ENCODE results near the gene PDRG1. TPM values are rescaled to one million over a fixed set of nuclear protein-coding genes. Genes with fewer than 3 reads are reported as not detected.

The PDRG1 gene
- total RNA-seq, 2 donors from 2014 or later: 5.4 to 7.9 TPM

GRCh38 chr20:31984981-31985471, 33.2 kb upstream of the PDRG1 start:
- Histone ChIP-seq H3K27me3 (no peaks in the 10 kb centered on the region), H3K4me3 (no peak overlapping the region), H3K36me3 (replicated peaks in 1 of 2; ENCODE audit: insufficient read depth in 1 of 2, low read depth in 2 of 2) (no peaks in the 10 kb centered on the region), H3K4me1 (no peaks in the 10 kb centered on the region), H3K9me3 (no peaks in the 10 kb centered on the region), H3K27ac (no peak overlapping the region)
- intact Hi-C loops (cut with DNase I): no loop called here
- whole genome bisulfite sequencing, 2 donors: 30 to 32% methylated on average over 6 of the region's 6 CpGs
- ATAC-seq: no peak
- DNase-seq: no peak
- TF ChIP-seq POLR2A (IDR thresholded peaks at IDR 0.05): no peak
- TF ChIP-seq CTCF (IDR thresholded peaks at IDR 0.05): no peak

GRCh38 chr20:31981784-31982183, 29.9 kb upstream of the PDRG1 start:
- no peaks in the 10 kb centered on the region for H3K4me1 ChIP-seq
- intact Hi-C loops (cut with DNase I): no loop called here
- H3K9me3 ChIP-seq: no peaks in the 10 kb centered on the region
- H3K27me3 ChIP-seq: no peaks in the 10 kb centered on the region
- ATAC-seq (no peak), DNase-seq (no peak)
- TF ChIP-seq POLR2A (IDR thresholded peaks at IDR 0.05) (no peak), CTCF (IDR thresholded peaks at IDR 0.05) (no peak)
- H3K27ac ChIP-seq: no peak overlapping the region
- no peak overlapping the region for H3K4me3 ChIP-seq
- no peaks in the 10 kb centered on the region for H3K36me3 ChIP-seq (replicated peaks in 1 of 2; ENCODE audit: insufficient read depth in 1 of 2, low read depth in 2 of 2)
- 59 to 72% methylated on average over 2 of the region's 2 CpGs for WGBS, 2 donors

GRCh38 chr20:31979713-31980426, 28.0 kb upstream of the PDRG1 start:
- DNase-seq (no peak), ATAC-seq (no peak)
- H3K9me3 ChIP-seq: no peaks in the 10 kb centered on the region
- no peak overlapping the region for H3K4me3 ChIP-seq
- no peaks in the 10 kb centered on the region for H3K36me3 ChIP-seq (replicated peaks in 1 of 2; ENCODE audit: insufficient read depth in 1 of 2, low read depth in 2 of 2)
- no peaks in the 10 kb centered on the region for H3K4me1 ChIP-seq
- no peak for TF ChIP-seq CTCF (IDR thresholded peaks at IDR 0.05)
- no peak for TF ChIP-seq POLR2A (IDR thresholded peaks at IDR 0.05)
- H3K27ac ChIP-seq: no peak overlapping the region
- intact Hi-C loops (cut with DNase I): no loop called here
- no peaks in the 10 kb centered on the region for H3K27me3 ChIP-seq
- WGBS, 2 donors: 50 to 52% methylated on average over 6 of the region's 6 CpGs

- DNase-seq (no peak), ATAC-seq (no peak)
- no peaks in the 10 kb centered on the region for H3K36me3 ChIP-seq (replicated peaks in 1 of 2; ENCODE audit: insufficient read depth in 1 of 2, low read depth in 2 of 2)
- no peaks in the 10 kb centered on the region for H3K9me3 ChIP-seq
- intact Hi-C loops (cut with DNase I): no loop called here
- no peak for TF ChIP-seq POLR2A (IDR thresholded peaks at IDR 0.05)
- TF ChIP-seq CTCF (IDR thresholded peaks at IDR 0.05): no peak
- 75 to 84% methylated on average over 4 of the region's 4 CpGs for WGBS, 2 donors
- H3K27me3 ChIP-seq: no peaks in the 10 kb centered on the region
- no peak overlapping the region for H3K27ac ChIP-seq
- no peak overlapping the region for H3K4me3 ChIP-seq
- H3K4me1 ChIP-seq: no peaks in the 10 kb centered on the region
Observed at GRCh38 chr20:31977080-31977479, 25.2 kb upstream of the PDRG1 start.

- intact Hi-C loops (cut with DNase I): no loop called here
- H3K4me1 ChIP-seq: no peaks in the 10 kb centered on the region
- 51 to 70% methylated on average over 2 of the region's 2 CpGs for WGBS, 2 donors
- no peaks in the 10 kb centered on the region for H3K9me3 ChIP-seq
- no peaks in the 10 kb centered on the region for H3K27me3 ChIP-seq
- DNase-seq (no peak), ATAC-seq (no peak)
- H3K4me3 ChIP-seq: no peak overlapping the region
- H3K36me3 ChIP-seq (replicated peaks in 1 of 2; ENCODE audit: insufficient read depth in 1 of 2, low read depth in 2 of 2): no peaks in the 10 kb centered on the region
- H3K27ac ChIP-seq: no peak overlapping the region
- no peak for TF ChIP-seq CTCF (IDR thresholded peaks at IDR 0.05)
- no peak for TF ChIP-seq POLR2A (IDR thresholded peaks at IDR 0.05)
Observed at GRCh38 chr20:31975874-31976273, 24.0 kb upstream of the PDRG1 start.
